Panc1 (cell line): ENCODE data around the gene YY1. TPM values are rescaled to one million over a fixed set of nuclear protein-coding genes. Genes with fewer than 3 reads are reported as not detected.
"Not testable (repeated sequence)": the region's sequence is repeated elsewhere in the genome, so short reads cannot be mapped to it uniquely, and the experiment has no call there.

Experiments used
- ATAC-seq: fragments of 200-7000 bp; cut with Tn5 transposase; 2 replicates; pipeline ENCODE4 v1.9.1; 2020; ENCODE audit warnings: mild to moderate bottlenecking, moderate library complexity
- BruUV-seq: library from RNA; stranded (reverse); fragments of 400-500 nt; replicated peaks from 2 replicates; lab custom pipeline; 2021; lab: Mats Ljungman, UMichigan
- CTCF ChIA-PET: fragments of 300-600 bp; sonication (Branson Sonifier 250); formaldehyde crosslinking; loops from one replicate; lab custom pipeline; 2022; ENCODE audit warnings: antibody characterized with exemption; lab: Charles Lee
- POLR2A ChIA-PET: fragments of 300-600 bp; sonication (Branson Sonifier 250); formaldehyde crosslinking; loops from one replicate; lab custom pipeline; 2022; ENCODE audit warnings: antibody characterized with exemption; lab: Charles Lee
- DNase-seq: peaks from one replicate; pipeline ENCODE4 v3.0.0-alpha.2; 2010; ENCODE audit warnings: low read depth, low spot score
- H3K27ac ChIP-seq: 2 replicates; pipeline ENCODE4 v1.5.1; 2011; ENCODE audit warnings: mild to moderate bottlenecking, low read length, inconsistent platforms
- H3K27me3 ChIP-seq: fragments of 200-500 bp; sonication (Bioruptor generic); 2 replicates; pipeline ENCODE4 v1.6.0; 2014; ENCODE audit warnings: low read length, inconsistent platforms; ENCODE audit not compliant: control insufficient read depth, insufficient read depth
- H3K36me3 ChIP-seq: fragments of 200-500 bp; sonication (Bioruptor generic); 2 replicates; pipeline ENCODE4 v1.5.1; 2014; ENCODE audit warnings: inconsistent platforms, mild to moderate bottlenecking, low read length, moderate library complexity; ENCODE audit not compliant: control insufficient read depth, insufficient read depth
- H3K4me1 ChIP-seq: 2 replicates; pipeline ENCODE4 v1.5.1; 2011; ENCODE audit warnings: inconsistent platforms, mild to moderate bottlenecking, low read length, moderate library complexity; ENCODE audit not compliant: control insufficient read depth, insufficient read depth
- H3K4me3 ChIP-seq, 2 experiments: 2 replicates each; pipeline ENCODE4 v1.5.1; 2011 to 2012; ENCODE audit warnings: low read depth in 2 of 2, low read length in 2 of 2, mild to moderate bottlenecking in 2 of 2, inconsistent platforms in 1 of 2, moderate library complexity in 1 of 2
- H3K9me3 ChIP-seq: fragments of 200-500 bp; sonication (Bioruptor generic); 2 replicates; pipeline ENCODE4 v1.5.1; 2014; ENCODE audit warnings: low read depth, mild to moderate bottlenecking, inconsistent platforms, low read length, moderate library complexity; ENCODE audit not compliant: control insufficient read depth, insufficient read depth
- POLR2AphosphoS5 ChIP-seq: IDR thresholded peaks from 2 replicates; pipeline ENCODE4 v1.6.1; 2012; ENCODE audit warnings: mild to moderate bottlenecking, low read depth, low read length, moderate library complexity
- SIN3A ChIP-seq: IDR thresholded peaks from 2 replicates; pipeline ENCODE4 v1.6.1; 2012; ENCODE audit warnings: low read depth, mild to moderate bottlenecking, low read length, moderate library complexity, borderline replicate concordance; ENCODE audit not compliant: insufficient read depth
- TCF7L2 ChIP-seq: IDR thresholded peaks from 2 replicates; pipeline ENCODE4 v1.6.1; 2011; ENCODE audit warnings: mild to moderate bottlenecking, low read depth, low read length, inconsistent platforms
- in situ Hi-C: cut with HindIII; loops from 2 replicates; pipeline ENCODE4 v1.10.0; 2016; ENCODE audit warnings: low sequenced_read_pairs, low pct_unique_long_range_greater_than_20kb
- intact Hi-C: fragments of 100-400 bp; cut with micrococcal nuclease; formaldehyde crosslinking; loops from one replicate; pipeline ENCODE4 v1.10.0; 2022; ENCODE audit not compliant: unreplicated experiment
- total RNA-seq: library from RNA; stranded (reverse); gene quantifications from one replicate; pipeline ENCODE4 v1.2.1, GENCODE V29; 2021; ENCODE audit not compliant: unreplicated experiment
- TF ChIP-seq, protein P1 (sequence below): fragments of 450-650 bp; IDR thresholded peaks from 2 replicates; pipeline ENCODE4 v1.5.1; 2017; ENCODE audit warnings: mild to moderate bottlenecking
- TF ChIP-seq, protein P2 (sequence below), 2 experiments: IDR thresholded peaks; 2 replicates each; pipeline ENCODE4 v1.6.1; 2011 to 2012; ENCODE audit warnings: low read depth in 2 of 2, control low read depth in 1 of 2, low read length in 1 of 2, mild to moderate bottlenecking in 1 of 2, moderate library complexity in 1 of 2; ENCODE audit not compliant: insufficient read depth in 1 of 2

The YY1 gene
- total RNA-seq, 1 experiment from 2014 or later = 71.3 TPM

- no peak for DNase-seq
- no peaks in the 10 kb centered on the region for H3K36me3 ChIP-seq
- TF ChIP-seq, protein P1, sequence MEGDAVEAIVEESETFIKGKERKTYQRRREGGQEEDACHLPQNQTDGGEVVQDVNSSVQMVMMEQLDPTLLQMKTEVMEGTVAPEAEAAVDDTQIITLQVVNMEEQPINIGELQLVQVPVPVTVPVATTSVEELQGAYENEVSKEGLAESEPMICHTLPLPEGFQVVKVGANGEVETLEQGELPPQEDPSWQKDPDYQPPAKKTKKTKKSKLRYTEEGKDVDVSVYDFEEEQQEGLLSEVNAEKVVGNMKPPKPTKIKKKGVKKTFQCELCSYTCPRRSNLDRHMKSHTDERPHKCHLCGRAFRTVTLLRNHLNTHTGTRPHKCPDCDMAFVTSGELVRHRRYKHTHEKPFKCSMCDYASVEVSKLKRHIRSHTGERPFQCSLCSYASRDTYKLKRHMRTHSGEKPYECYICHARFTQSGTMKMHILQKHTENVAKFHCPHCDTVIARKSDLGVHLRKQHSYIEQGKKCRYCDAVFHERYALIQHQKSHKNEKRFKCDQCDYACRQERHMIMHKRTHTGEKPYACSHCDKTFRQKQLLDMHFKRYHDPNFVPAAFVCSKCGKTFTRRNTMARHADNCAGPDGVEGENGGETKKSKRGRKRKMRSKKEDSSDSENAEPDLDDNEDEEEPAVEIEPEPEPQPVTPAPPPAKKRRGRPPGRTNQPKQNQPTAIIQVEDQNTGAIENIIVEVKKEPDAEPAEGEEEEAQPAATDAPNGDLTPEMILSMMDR = no peak
- TF ChIP-seq TCF7L2 (no peak), SIN3A (no peak), POLR2AphosphoS5 (no peak)
- TF ChIP-seq, protein P2, sequence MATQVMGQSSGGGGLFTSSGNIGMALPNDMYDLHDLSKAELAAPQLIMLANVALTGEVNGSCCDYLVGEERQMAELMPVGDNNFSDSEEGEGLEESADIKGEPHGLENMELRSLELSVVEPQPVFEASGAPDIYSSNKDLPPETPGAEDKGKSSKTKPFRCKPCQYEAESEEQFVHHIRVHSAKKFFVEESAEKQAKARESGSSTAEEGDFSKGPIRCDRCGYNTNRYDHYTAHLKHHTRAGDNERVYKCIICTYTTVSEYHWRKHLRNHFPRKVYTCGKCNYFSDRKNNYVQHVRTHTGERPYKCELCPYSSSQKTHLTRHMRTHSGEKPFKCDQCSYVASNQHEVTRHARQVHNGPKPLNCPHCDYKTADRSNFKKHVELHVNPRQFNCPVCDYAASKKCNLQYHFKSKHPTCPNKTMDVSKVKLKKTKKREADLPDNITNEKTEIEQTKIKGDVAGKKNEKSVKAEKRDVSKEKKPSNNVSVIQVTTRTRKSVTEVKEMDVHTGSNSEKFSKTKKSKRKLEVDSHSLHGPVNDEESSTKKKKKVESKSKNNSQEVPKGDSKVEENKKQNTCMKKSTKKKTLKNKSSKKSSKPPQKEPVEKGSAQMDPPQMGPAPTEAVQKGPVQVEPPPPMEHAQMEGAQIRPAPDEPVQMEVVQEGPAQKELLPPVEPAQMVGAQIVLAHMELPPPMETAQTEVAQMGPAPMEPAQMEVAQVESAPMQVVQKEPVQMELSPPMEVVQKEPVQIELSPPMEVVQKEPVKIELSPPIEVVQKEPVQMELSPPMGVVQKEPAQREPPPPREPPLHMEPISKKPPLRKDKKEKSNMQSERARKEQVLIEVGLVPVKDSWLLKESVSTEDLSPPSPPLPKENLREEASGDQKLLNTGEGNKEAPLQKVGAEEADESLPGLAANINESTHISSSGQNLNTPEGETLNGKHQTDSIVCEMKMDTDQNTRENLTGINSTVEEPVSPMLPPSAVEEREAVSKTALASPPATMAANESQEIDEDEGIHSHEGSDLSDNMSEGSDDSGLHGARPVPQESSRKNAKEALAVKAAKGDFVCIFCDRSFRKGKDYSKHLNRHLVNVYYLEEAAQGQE (IDR thresholded peaks at IDR 0.05; ENCODE audit: insufficient read depth in 1 of 2, low read depth in 2 of 2, low read length in 1 of 2) = no peak
- intact Hi-C loops = no loop called here
- H3K9me3 ChIP-seq = no peaks in the 10 kb centered on the region
- no peak overlapping the region for H3K4me3 ChIP-seq
- CTCF ChIA-PET = interaction anchor here (0.9 kb wide), 1 partner anchor 122 kb away, joined by 3 read pairs; no protein-coding TSS in a partner anchor
- BruUV-seq = no TSS peak
- in situ Hi-C loops = no loop called here
- H3K27ac ChIP-seq = no peak overlapping the region
- H3K4me1 ChIP-seq = peaks cover 28% of the 10 kb centered on the region
- ATAC-seq = no peak
- POLR2A ChIA-PET = no interaction called here
- no peaks in the 10 kb centered on the region for H3K27me3 ChIP-seq
Measured at GRCh38 chr14:100287202-100287997, 48.5 kb downstream of the YY1 start.

DNA sequence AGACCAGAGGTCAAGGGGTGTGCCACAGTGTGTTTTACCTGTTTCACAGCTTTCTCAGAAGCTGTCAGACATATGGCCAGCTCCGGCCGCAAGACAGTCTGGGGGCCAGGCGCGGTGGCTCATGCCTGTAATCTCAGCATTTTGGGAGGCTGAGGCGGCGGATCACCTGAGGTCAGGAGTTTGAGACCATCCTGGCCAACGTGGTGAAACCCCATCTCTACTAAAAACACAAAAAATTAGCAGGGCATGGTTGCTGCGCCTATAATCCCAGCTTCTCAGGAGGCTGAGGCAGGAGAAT, 49.0 kb downstream of the YY1 start:
- ATAC-seq, POLR2A ChIA-PET, BruUV-seq, DNase-seq, H3K27ac ChIP-seq, H3K4me3 ChIP-seq, H3K36me3 ChIP-seq, intact Hi-C loops, H3K27me3 ChIP-seq, in situ Hi-C loops, H3K9me3 ChIP-seq: not testable (repeated sequence)
- peaks cover 23% of the 10 kb centered on the region for H3K4me1 ChIP-seq
- CTCF ChIA-PET = interaction anchor here (0.6 to 0.9 kb wide), 3 partner anchors 14 to 213 kb away, joined by 3 to 5 read pairs (median 3); no protein-coding TSS in a partner anchor
